ENCODE results near the gene LRRC56. TPM values are rescaled to one million over a fixed set of nuclear protein-coding genes. Genes with fewer than 3 reads are reported as not detected.

Gene LRRC56
- total and polyA plus RNA-seq, 2 donors (not counting 1 experiment from before 2014, with no cell fraction given) = 0.28 to 1.3 TPM

GRCh38 chr11:576811-577610 is 39.7 kb downstream of the LRRC56 start:
- H3K27ac ChIP-seq (ENCODE audit: insufficient read depth, low read length) = peak overlapping the region; percentile 90
- peaks cover 52% of the 10 kb centered on the region for H3K79me2 ChIP-seq (ENCODE audit: control insufficient read depth, insufficient read depth, low read length)

GRCh38 chr11:577611-577894 is 40.2 kb downstream of the LRRC56 start:
- Histone ChIP-seq H3K9me3 (ENCODE audit: control insufficient read depth, insufficient read depth, low read depth, low read length) (no peaks in the 10 kb centered on the region), H2AFZ (ENCODE audit: low read length) (no peak overlapping the region), H3K27me3 (ENCODE audit: control insufficient read depth, insufficient read depth, low read length) (no peaks in the 10 kb centered on the region), H3K79me2 (ENCODE audit: control insufficient read depth, insufficient read depth, low read length) (peaks cover 55% of the 10 kb centered on the region), H3K4me1 (ENCODE audit: control insufficient read depth, extremely low read depth, insufficient read depth, low read length) (peaks cover 3% of the 10 kb centered on the region), H3K36me3 (ENCODE audit: control insufficient read depth, insufficient read depth, low read length) (peaks cover 9% of the 10 kb centered on the region), H3K27ac (ENCODE audit: insufficient read depth, low read length) (peak overlapping the region; percentile 90), H3K9ac (ENCODE audit: insufficient read depth, low read length) (peak overlapping the region; percentile 98), H3K4me2 (ENCODE audit: extremely low read depth, insufficient read depth, low read length) (peak overlapping the region; percentile 95), H3K4me3 (replicated peaks in 1 of 4; ENCODE audit: control extremely low read depth in 1 of 4, insufficient read depth in 1 of 4, low read depth in 3 of 4, low read length in 4 of 4) (peak overlapping the region; percentile 76 to 96 (median 95)), H4K20me1 (ENCODE audit: control insufficient read depth, extremely low read depth, insufficient read depth, low read length) (no peaks in the 10 kb centered on the region)
- no peak for DNase-seq (ENCODE audit: low read depth in 2 of 2)
- no peak for TF ChIP-seq EZH2 (IDR thresholded peaks at IDR 0.05; ENCODE audit: low read length, missing control alignments)
- TF ChIP-seq CTCF (conservative IDR thresholded peaks at IDR 0.05 in 1 of 2, IDR thresholded peaks at IDR 0.05 in 1 of 2; ENCODE audit: low read depth in 1 of 2, low read length in 2 of 2) = no peak

More at GRCh38 chr11:576811-577610, 39.7 kb downstream of the LRRC56 start:
- Histone ChIP-seq H2AFZ (ENCODE audit: low read length) (no peak overlapping the region), H3K36me3 (ENCODE audit: control insufficient read depth, insufficient read depth, low read length) (peaks cover 7% of the 10 kb centered on the region), H3K4me1 (ENCODE audit: control insufficient read depth, extremely low read depth, insufficient read depth, low read length) (peaks cover 3% of the 10 kb centered on the region), H3K27me3 (ENCODE audit: control insufficient read depth, insufficient read depth, low read length) (no peaks in the 10 kb centered on the region), H3K4me2 (ENCODE audit: extremely low read depth, insufficient read depth, low read length) (peak overlapping the region; percentile 95), H4K20me1 (ENCODE audit: control insufficient read depth, extremely low read depth, insufficient read depth, low read length) (no peaks in the 10 kb centered on the region), H3K4me3 (replicated peaks in 1 of 4; ENCODE audit: control extremely low read depth in 1 of 4, insufficient read depth in 1 of 4, low read depth in 3 of 4, low read length in 4 of 4) (peak overlapping the region; percentile 76 to 96 (median 95)), H3K9ac (ENCODE audit: insufficient read depth, low read length) (peak overlapping the region; percentile 98), H3K9me3 (ENCODE audit: control insufficient read depth, insufficient read depth, low read depth, low read length) (no peaks in the 10 kb centered on the region)
- DNase-seq (ENCODE audit: low read depth in 2 of 2) = peak in 1 of 2 donors; percentile 17
- TF ChIP-seq CTCF (conservative IDR thresholded peaks at IDR 0.05 in 1 of 2, IDR thresholded peaks at IDR 0.05 in 1 of 2; ENCODE audit: low read depth in 1 of 2, low read length in 2 of 2) = no peak
- no peak for TF ChIP-seq EZH2 (IDR thresholded peaks at IDR 0.05; ENCODE audit: low read length, missing control alignments)

- no peak for DNase-seq (ENCODE audit: low read depth in 2 of 2)
- Histone ChIP-seq H3K4me3 (replicated peaks in 1 of 4; ENCODE audit: control extremely low read depth in 1 of 4, insufficient read depth in 1 of 4, low read depth in 3 of 4, low read length in 4 of 4) (peak overlapping the region; percentile 76 to 96 (median 95)), H4K20me1 (ENCODE audit: control insufficient read depth, extremely low read depth, insufficient read depth, low read length) (no peaks in the 10 kb centered on the region), H3K27ac (ENCODE audit: insufficient read depth, low read length) (no peak overlapping the region), H3K9me3 (ENCODE audit: control insufficient read depth, insufficient read depth, low read depth, low read length) (no peaks in the 10 kb centered on the region), H2AFZ (ENCODE audit: low read length) (no peak overlapping the region), H3K9ac (ENCODE audit: insufficient read depth, low read length) (no peak overlapping the region), H3K36me3 (ENCODE audit: control insufficient read depth, insufficient read depth, low read length) (peaks cover 10% of the 10 kb centered on the region), H3K4me1 (ENCODE audit: control insufficient read depth, extremely low read depth, insufficient read depth, low read length) (peaks cover 3% of the 10 kb centered on the region), H3K27me3 (ENCODE audit: control insufficient read depth, insufficient read depth, low read length) (no peaks in the 10 kb centered on the region), H3K79me2 (ENCODE audit: control insufficient read depth, insufficient read depth, low read length) (peaks cover 57% of the 10 kb centered on the region), H3K4me2 (ENCODE audit: extremely low read depth, insufficient read depth, low read length) (peak overlapping the region; percentile 95)
- no peak for TF ChIP-seq EZH2 (IDR thresholded peaks at IDR 0.05; ENCODE audit: low read length, missing control alignments)
- no peak for TF ChIP-seq CTCF (conservative IDR thresholded peaks at IDR 0.05 in 1 of 2, IDR thresholded peaks at IDR 0.05 in 1 of 2; ENCODE audit: low read depth in 1 of 2, low read length in 2 of 2)
Measured at GRCh38 chr11:578276-579035, 41.1 kb downstream of the LRRC56 start.

Data from fibroblast of lung (primary cell).